Peyer's patch (tissue), 4 donors: ENCODE measurements around the gene EIF4EBP2.

Experiments
- CTCF ChIP-seq, 6 experiments: fragments of 450-650 bp in 4 of 6; fragments of 200-600 bp in 2 of 6; sonication (generic) in 1 of 6; IDR thresholded peaks; one replicate each; pipeline ENCODE4 v1.5.1; 2017 to 2019; ENCODE audit warnings: antibody characterized with exemption in 6 of 6, mild to moderate bottlenecking in 3 of 6, moderate library complexity in 1 of 6
- POLR2A ChIP-seq, 2 donors: fragments of 450-650 bp; IDR thresholded peaks; one replicate each; pipeline ENCODE4 v1.5.1; 2017; ENCODE audit warnings: antibody characterized with exemption in 2 of 2, mild to moderate bottlenecking in 2 of 2, moderate library complexity in 2 of 2

GRCh38 chr10:70409772-70410171, 5.8 kb downstream of the EIF4EBP2 start:
- TF ChIP-seq CTCF (IDR thresholded peaks at IDR 0.05) (no peak), POLR2A (IDR thresholded peaks at IDR 0.05) (no peak)
